ENCODE results near the gene SERPINA10. TPM values are rescaled to one million over a fixed set of nuclear protein-coding genes. Genes with fewer than 3 reads are reported as not detected.
"Not testable (repeated sequence)": the region's sequence is repeated elsewhere in the genome, so short reads cannot be mapped to it uniquely, and the experiment has no call there.

The SERPINA10 gene
- total and polyA plus RNA-seq, 7 donors: not detected

GRCh38 chr14:94267352-94267751, 25.7 kb downstream of the SERPINA10 start:
- Histone ChIP-seq H3K36me3 (ENCODE audit: insufficient read depth in 1 of 2, low read depth in 1 of 2) (no peaks in the 10 kb centered on the region), H3K4me3 (no peak overlapping the region), H3K27ac (no peak overlapping the region), H3K4me1 (no peaks in the 10 kb centered on the region), H3K27me3 (ENCODE audit: insufficient read depth in 3 of 3, low read length in 2 of 3) (peaks cover 0 to 11% (median 0%) of the 10 kb centered on the region in 3 donors), H3K9me3 (peaks cover 9% of the 10 kb centered on the region)
- DNase-seq: no peak
- intact Hi-C loops (cut with DNase I): no loop called here
- no peak for TF ChIP-seq CTCF (IDR thresholded peaks at IDR 0.05)
- no peak for ATAC-seq
- 90 to 95% (median 93%) methylated on average over 1 of the region's 1 CpG for WGBS, 3 donors

GRCh38 chr14:94264195-94264594, 28.9 kb downstream of the SERPINA10 start:
- H3K36me3 ChIP-seq (ENCODE audit: insufficient read depth in 1 of 2, low read depth in 1 of 2); H3K27ac ChIP-seq; H3K27me3 ChIP-seq (ENCODE audit: insufficient read depth in 3 of 3, low read length in 2 of 3); H3K4me3 ChIP-seq; intact Hi-C loops (cut with DNase I); DNase-seq; ATAC-seq; H3K4me1 ChIP-seq: not testable (repeated sequence)
- peaks cover 11% of the 10 kb centered on the region for H3K9me3 ChIP-seq
- WGBS, 3 donors: 74 to 89% (median 78%) methylated on average over 3 of the region's 3 CpGs

GRCh38 chr14:94244182-94244581, 48.9 kb downstream of the SERPINA10 start:
- no peaks in the 10 kb centered on the region for H3K4me1 ChIP-seq
- ATAC-seq: no peak
- no peaks in the 10 kb centered on the region for H3K9me3 ChIP-seq
- WGBS, 3 donors: 81 to 94% (median 87%) methylated on average over 2 of the region's 2 CpGs
- H3K27ac ChIP-seq: no peak overlapping the region
- no peaks in the 10 kb centered on the region for H3K36me3 ChIP-seq (ENCODE audit: insufficient read depth in 1 of 2, low read depth in 1 of 2)
- intact Hi-C loops (cut with DNase I): no loop called here
- TF ChIP-seq CTCF (IDR thresholded peaks at IDR 0.05): no peak
- no peak for DNase-seq
- no peaks in the 10 kb centered on the region for H3K27me3 ChIP-seq (ENCODE audit: insufficient read depth in 3 of 3, low read length in 2 of 3)
- H3K4me3 ChIP-seq: no peak overlapping the region

GRCh38 chr14:94239406-94239805, 53.7 kb downstream of the SERPINA10 start:
- no peak for DNase-seq
- Histone ChIP-seq H3K36me3 (ENCODE audit: insufficient read depth in 1 of 2, low read depth in 1 of 2) (no peaks in the 10 kb centered on the region), H3K27me3 (ENCODE audit: insufficient read depth in 3 of 3, low read length in 2 of 3) (no peaks in the 10 kb centered on the region), H3K4me1 (no peaks in the 10 kb centered on the region), H3K4me3 (no peak overlapping the region), H3K27ac (no peak overlapping the region), H3K9me3 (no peaks in the 10 kb centered on the region)
- no peak for ATAC-seq
- intact Hi-C loops (cut with DNase I): no loop called here
- no peak for TF ChIP-seq CTCF (IDR thresholded peaks at IDR 0.05)
- WGBS, 3 donors: 84 to 93% (median 90%) methylated on average over 2 of the region's 2 CpGs

GRCh38 chr14:94237983-94238382, 55.1 kb downstream of the SERPINA10 start:
- Histone ChIP-seq H3K9me3 (no peaks in the 10 kb centered on the region), H3K4me3 (no peak overlapping the region), H3K27ac (no peak overlapping the region), H3K27me3 (ENCODE audit: insufficient read depth in 3 of 3, low read length in 2 of 3) (no peaks in the 10 kb centered on the region), H3K36me3 (ENCODE audit: insufficient read depth in 1 of 2, low read depth in 1 of 2) (no peaks in the 10 kb centered on the region), H3K4me1 (no peaks in the 10 kb centered on the region)
- 71 to 86% (median 78%) methylated on average over 4 of the region's 4 CpGs for WGBS, 3 donors
- DNase-seq: no peak
- ATAC-seq: no peak
- intact Hi-C loops (cut with DNase I): no loop called here
- TF ChIP-seq CTCF (IDR thresholded peaks at IDR 0.05): no peak
